ENCODE data around the gene PHLPP1. TPM values are rescaled to one million over a fixed set of nuclear protein-coding genes. Genes with fewer than 3 reads are reported as not detected.

The PHLPP1 gene
- total and polyA plus RNA-seq, 9 of the 15 experiments (the other 6 are each of a cell fraction or from before 2014, with no cell fraction given), result 0.56 to 9.0 (median 4.5) TPM

DNA sequence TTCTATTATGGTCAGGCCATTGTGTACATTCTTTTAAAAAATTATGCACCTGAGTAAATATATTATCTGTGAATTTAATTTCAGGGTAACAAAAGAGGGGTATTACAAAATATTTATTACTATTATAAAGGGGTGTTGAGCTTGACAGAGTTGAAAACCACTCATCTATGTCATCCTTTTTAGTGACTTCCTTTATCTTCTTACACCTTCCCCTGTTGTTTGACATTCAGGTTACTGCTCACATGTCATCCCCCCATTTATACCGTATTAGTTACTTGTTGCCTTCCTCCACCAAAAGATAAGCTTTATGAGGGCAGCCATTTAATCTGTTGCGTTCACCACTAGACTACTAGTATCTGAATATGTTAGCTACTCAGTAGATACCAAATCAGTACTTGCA lies 313.0 kb downstream of the PHLPP1 start (continued):
- no peak for TF ChIP-seq BCOR (IDR thresholded peaks at IDR 0.05)

Small RNA genes within 50 kb of the gene (small RNA-seq; reads per million reads assigned to genes)
- not detected for gene RNU6-142P

Other genes with a start within 250 kb of the PHLPP1 start
- 6.0 and 6.5 TPM in 2 replicates for gene ZCCHC2, start 192.5 kb upstream of the PHLPP1 start, total RNA-seq (2014; rRNA removed)
- gene ZCCHC2, start 192.5 kb upstream of the PHLPP1 start, total RNA-seq (2014; rRNA removed; fragmentation: Illumina TruSeq; extraction: Trizol), result 4.9 and 5.7 TPM in 2 replicates
- gene ZCCHC2, start 192.5 kb upstream of the PHLPP1 start, total RNA-seq (2015; rRNA removed; fragmentation: Illumina TruSeq; extraction: Trizol), result 6.3 and 6.9 TPM in 2 replicates
- gene ZCCHC2, start 192.5 kb upstream of the PHLPP1 start, total RNA-seq (2021), result 8.5 and 9.2 TPM in 2 replicates
- 7.7 and 8.4 TPM in 2 replicates for gene ZCCHC2, start 192.5 kb upstream of the PHLPP1 start, polyA plus RNA-seq (2011; rRNA removed)
- gene ZCCHC2, start 192.5 kb upstream of the PHLPP1 start, polyA plus RNA-seq (2014; fragmentation: Illumina TruSeq; extraction: Trizol), result 5.3 and 7.1 TPM in 2 replicates
- 1 to 10 TPM; 1.0 to 1.9 TPM for gene ZCCHC2, start 192.5 kb upstream of the PHLPP1 start, polyA plus RNA-seq (2014; fragmentation: Nextera tagmentation; extraction: Ambion mirVana)
- 3.7 and 7.2 TPM in 2 replicates for gene ZCCHC2, start 192.5 kb upstream of the PHLPP1 start, polyA plus RNA-seq (2014; rRNA removed)